ENCODE measurements around the gene MAPK10.

DNA sequence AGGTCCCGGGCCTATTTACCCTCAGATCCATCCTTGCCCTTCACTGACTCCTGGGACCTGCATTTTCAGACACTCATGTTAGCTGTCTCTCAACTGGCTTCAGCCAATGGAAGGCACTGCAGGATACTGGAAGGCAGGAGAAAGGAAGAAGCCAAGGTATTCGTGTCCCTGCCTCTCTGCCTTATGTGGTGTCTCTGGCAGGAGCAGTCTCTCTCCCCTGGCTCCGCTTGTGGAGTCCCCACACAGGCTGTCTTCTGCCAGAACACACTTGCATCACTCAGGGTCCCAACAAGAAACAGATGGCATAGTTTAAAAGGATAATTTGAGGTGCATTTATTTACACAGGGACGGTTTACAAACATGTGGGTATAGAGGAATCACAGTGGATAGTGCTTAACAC, 21.6 kb upstream of the MAPK10 start:
- TF ChIP-seq, protein P1, sequence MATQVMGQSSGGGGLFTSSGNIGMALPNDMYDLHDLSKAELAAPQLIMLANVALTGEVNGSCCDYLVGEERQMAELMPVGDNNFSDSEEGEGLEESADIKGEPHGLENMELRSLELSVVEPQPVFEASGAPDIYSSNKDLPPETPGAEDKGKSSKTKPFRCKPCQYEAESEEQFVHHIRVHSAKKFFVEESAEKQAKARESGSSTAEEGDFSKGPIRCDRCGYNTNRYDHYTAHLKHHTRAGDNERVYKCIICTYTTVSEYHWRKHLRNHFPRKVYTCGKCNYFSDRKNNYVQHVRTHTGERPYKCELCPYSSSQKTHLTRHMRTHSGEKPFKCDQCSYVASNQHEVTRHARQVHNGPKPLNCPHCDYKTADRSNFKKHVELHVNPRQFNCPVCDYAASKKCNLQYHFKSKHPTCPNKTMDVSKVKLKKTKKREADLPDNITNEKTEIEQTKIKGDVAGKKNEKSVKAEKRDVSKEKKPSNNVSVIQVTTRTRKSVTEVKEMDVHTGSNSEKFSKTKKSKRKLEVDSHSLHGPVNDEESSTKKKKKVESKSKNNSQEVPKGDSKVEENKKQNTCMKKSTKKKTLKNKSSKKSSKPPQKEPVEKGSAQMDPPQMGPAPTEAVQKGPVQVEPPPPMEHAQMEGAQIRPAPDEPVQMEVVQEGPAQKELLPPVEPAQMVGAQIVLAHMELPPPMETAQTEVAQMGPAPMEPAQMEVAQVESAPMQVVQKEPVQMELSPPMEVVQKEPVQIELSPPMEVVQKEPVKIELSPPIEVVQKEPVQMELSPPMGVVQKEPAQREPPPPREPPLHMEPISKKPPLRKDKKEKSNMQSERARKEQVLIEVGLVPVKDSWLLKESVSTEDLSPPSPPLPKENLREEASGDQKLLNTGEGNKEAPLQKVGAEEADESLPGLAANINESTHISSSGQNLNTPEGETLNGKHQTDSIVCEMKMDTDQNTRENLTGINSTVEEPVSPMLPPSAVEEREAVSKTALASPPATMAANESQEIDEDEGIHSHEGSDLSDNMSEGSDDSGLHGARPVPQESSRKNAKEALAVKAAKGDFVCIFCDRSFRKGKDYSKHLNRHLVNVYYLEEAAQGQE (IDR thresholded peaks at IDR 0.05) = no peak
- TF ChIP-seq YY1 (IDR thresholded peaks at IDR 0.05) (no peak), TAF1 (conservative IDR thresholded peaks at IDR 0.05) (no peak), JUND (IDR thresholded peaks at IDR 0.05) (no peak), EGR1 (IDR thresholded peaks at IDR 0.05; ENCODE audit: low read depth in 2 of 2) (no peak), RAD21 (IDR thresholded peaks at IDR 0.05) (no peak), GABPA (IDR thresholded peaks at IDR 0.05 in 1 of 2, conservative IDR thresholded peaks at IDR 0.05 in 1 of 2) (no peak), HNF4G (IDR thresholded peaks at IDR 0.05) (no peak)
- TF ChIP-seq, protein P2, sequence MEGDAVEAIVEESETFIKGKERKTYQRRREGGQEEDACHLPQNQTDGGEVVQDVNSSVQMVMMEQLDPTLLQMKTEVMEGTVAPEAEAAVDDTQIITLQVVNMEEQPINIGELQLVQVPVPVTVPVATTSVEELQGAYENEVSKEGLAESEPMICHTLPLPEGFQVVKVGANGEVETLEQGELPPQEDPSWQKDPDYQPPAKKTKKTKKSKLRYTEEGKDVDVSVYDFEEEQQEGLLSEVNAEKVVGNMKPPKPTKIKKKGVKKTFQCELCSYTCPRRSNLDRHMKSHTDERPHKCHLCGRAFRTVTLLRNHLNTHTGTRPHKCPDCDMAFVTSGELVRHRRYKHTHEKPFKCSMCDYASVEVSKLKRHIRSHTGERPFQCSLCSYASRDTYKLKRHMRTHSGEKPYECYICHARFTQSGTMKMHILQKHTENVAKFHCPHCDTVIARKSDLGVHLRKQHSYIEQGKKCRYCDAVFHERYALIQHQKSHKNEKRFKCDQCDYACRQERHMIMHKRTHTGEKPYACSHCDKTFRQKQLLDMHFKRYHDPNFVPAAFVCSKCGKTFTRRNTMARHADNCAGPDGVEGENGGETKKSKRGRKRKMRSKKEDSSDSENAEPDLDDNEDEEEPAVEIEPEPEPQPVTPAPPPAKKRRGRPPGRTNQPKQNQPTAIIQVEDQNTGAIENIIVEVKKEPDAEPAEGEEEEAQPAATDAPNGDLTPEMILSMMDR (IDR thresholded peaks at IDR 0.05; ENCODE audit: low read depth, low read length, missing input control) = no peak
- TF ChIP-seq, protein P3, sequence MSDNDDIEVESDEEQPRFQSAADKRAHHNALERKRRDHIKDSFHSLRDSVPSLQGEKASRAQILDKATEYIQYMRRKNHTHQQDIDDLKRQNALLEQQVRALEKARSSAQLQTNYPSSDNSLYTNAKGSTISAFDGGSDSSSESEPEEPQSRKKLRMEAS (IDR thresholded peaks at IDR 0.05) = no peak

All from liver (tissue), 3 donors.